Superior temporal gyrus (tissue), 1 donor: ENCODE results near the gene AZU1.

Experiments used
- DNase-seq: peaks from one replicate; pipeline ENCODE4 v3.0.0-alpha.2; 2016; ENCODE audit errors: extremely low spot score

The AZU1 gene

GRCh38 chr19:854549-854948 is 26.9 kb downstream of the AZU1 start:
- DNase-seq, result no peak

- no peak for DNase-seq
These were observed 27.5 kb downstream of the AZU1 start for GRCh38 chr19:855142-855541.

GRCh38 chr19:855566-856120 is 28.0 kb downstream of the AZU1 start:
- no peak for DNase-seq

- no peak for DNase-seq
These were observed 30.6 kb downstream of the AZU1 start for GRCh38 chr19:858284-858683.

- no peak for DNase-seq
These were observed 31.5 kb downstream of the AZU1 start, which contains the start of gene CFD for GRCh38 chr19:858868-859843. Gene CFD, plus strand, starts transcription at chr19:859664. Its CDS starts 26 bp downstream, at chr19:859690.

GRCh38 chr19:861141-861755 is 33.6 kb downstream of the AZU1 start:
- no peak for DNase-seq

GRCh38 chr19:861756-862580 is 34.3 kb downstream of the AZU1 start:
- DNase-seq, result no peak

GRCh38 chr19:862581-863314 is 35.1 kb downstream of the AZU1 start:
- no peak for DNase-seq

- DNase-seq, result no peak
These were observed 35.6 kb downstream of the AZU1 start for GRCh38 chr19:863315-863620.

GRCh38 chr19:866769-867300 is 39.2 kb downstream of the AZU1 start:
- no peak for DNase-seq

- no peak for DNase-seq
These were observed 39.7 kb downstream of the AZU1 start for GRCh38 chr19:867301-867793.

GRCh38 chr19:867855-868457 is 40.3 kb downstream of the AZU1 start:
- no peak for DNase-seq

- DNase-seq, result no peak
These were observed 41.0 kb downstream of the AZU1 start for GRCh38 chr19:868458-869244.

- DNase-seq, result no peak
These were observed 41.9 kb downstream of the AZU1 start for GRCh38 chr19:869245-870177.

- no peak for DNase-seq
These were observed 42.7 kb downstream of the AZU1 start for GRCh38 chr19:870314-870713.

- DNase-seq, result no peak
These were observed 43.3 kb downstream of the AZU1 start for GRCh38 chr19:870963-871401.

- DNase-seq, result no peak
These were observed 44.0 kb downstream of the AZU1 start for GRCh38 chr19:871446-872265.
